Rectal smooth muscle tissue (tissue), 1 donor: ENCODE data around the gene NSUN3.

ENCODE experiments used
- H3K27ac ChIP-seq: one replicate; pipeline ENCODE4 v1.7.0; 2013; ENCODE audit warnings: low read depth, low read length, inconsistent platforms
- H3K27me3 ChIP-seq: one replicate; pipeline ENCODE4 v1.7.0; 2013; ENCODE audit warnings: low read length; ENCODE audit not compliant: control insufficient read depth, insufficient read depth
- H3K36me3 ChIP-seq: one replicate; pipeline ENCODE4 v1.7.0; 2013; ENCODE audit warnings: low read length; ENCODE audit not compliant: control insufficient read depth, insufficient read depth
- H3K4me1 ChIP-seq: one replicate; pipeline ENCODE4 v1.7.0; 2013; ENCODE audit warnings: low read length; ENCODE audit not compliant: control insufficient read depth, insufficient read depth
- H3K4me3 ChIP-seq: one replicate; pipeline ENCODE4 v1.7.0; 2013; ENCODE audit warnings: low read length
- H3K9ac ChIP-seq: one replicate; pipeline ENCODE4 v1.7.0; 2013; ENCODE audit warnings: low read length

NSUN3 gene

GRCh38 chr3:94049267-94049666 is 13.6 kb upstream of the NSUN3 start:
- H3K4me3 ChIP-seq, result no peak overlapping the region
- H3K27ac ChIP-seq, result no peak overlapping the region
- no peaks in the 10 kb centered on the region for H3K36me3 ChIP-seq
- H3K9ac ChIP-seq, result no peak overlapping the region
- H3K27me3 ChIP-seq, result no peaks in the 10 kb centered on the region
- no peaks in the 10 kb centered on the region for H3K4me1 ChIP-seq

GRCh38 chr3:94050546-94050945 is 12.3 kb upstream of the NSUN3 start:
- Histone ChIP-seq H3K4me3 (no peak overlapping the region), H3K27me3 (no peaks in the 10 kb centered on the region), H3K36me3 (no peaks in the 10 kb centered on the region), H3K9ac (no peak overlapping the region), H3K27ac (no peak overlapping the region), H3K4me1 (no peaks in the 10 kb centered on the region)

DNA sequence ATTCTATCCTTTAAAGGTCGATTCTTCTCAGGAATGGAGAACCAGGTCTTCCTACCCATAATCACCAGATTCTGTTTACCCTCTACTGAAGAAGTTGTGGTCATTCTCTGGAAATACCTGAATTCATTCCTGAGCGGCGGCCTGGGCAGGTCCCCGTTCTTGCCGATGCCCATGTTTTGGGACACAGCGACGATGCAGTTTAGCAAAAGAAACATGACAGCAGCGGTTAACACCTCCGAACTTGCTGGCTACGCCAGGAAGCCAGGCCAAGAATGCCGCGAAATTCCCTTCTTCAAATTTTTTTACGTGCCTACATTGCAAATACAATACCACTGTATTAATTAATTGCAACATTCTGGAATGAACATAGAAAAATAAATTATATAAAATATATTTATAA is 1.6 kb upstream of the NSUN3 start:
- H3K4me1 ChIP-seq, result peaks cover 3% of the 10 kb centered on the region
- no peak overlapping the region for H3K9ac ChIP-seq
- no peaks in the 10 kb centered on the region for H3K27me3 ChIP-seq
- H3K27ac ChIP-seq, result no peak overlapping the region
- H3K36me3 ChIP-seq, result no peaks in the 10 kb centered on the region
- no peak overlapping the region for H3K4me3 ChIP-seq

DNA sequence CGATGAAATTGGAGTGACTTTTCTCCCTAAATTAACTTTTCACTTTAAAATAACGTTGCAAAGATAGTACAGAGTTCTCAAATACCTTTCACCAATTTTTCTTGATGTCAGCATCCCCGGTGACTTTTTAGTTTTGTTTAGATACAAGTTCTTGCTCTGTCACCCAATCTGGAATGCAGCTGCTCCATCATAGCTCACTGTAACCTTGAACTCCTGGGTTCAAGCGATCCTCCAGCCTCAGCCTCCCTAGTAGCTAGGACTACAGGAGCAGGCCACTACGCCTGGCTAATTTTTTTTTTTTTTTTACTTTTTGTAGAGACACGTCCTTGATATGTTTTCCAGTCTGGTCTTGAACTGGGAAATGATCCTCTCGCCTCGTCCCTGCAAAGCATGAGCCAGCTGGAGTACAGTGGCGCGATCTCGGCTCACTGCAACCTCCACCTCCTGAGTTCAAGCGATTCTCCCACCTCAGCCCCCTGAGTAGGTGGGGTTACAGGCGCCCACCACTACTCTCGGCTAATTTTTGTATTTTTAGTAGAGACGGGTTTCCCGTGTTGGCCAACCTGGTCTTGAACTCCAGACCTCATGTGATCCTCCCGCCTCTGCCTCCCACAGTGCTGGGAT is 747 bp downstream of the NSUN3 start:
- H3K36me3 ChIP-seq, result no peaks in the 10 kb centered on the region
- peaks cover 3% of the 10 kb centered on the region for H3K4me1 ChIP-seq
- H3K9ac ChIP-seq, result peak overlapping the region; percentile 76
- H3K27me3 ChIP-seq, result no peaks in the 10 kb centered on the region
- peak overlapping the region; percentile 97 for H3K27ac ChIP-seq
- H3K4me3 ChIP-seq, result peak overlapping the region; percentile 93

DNA sequence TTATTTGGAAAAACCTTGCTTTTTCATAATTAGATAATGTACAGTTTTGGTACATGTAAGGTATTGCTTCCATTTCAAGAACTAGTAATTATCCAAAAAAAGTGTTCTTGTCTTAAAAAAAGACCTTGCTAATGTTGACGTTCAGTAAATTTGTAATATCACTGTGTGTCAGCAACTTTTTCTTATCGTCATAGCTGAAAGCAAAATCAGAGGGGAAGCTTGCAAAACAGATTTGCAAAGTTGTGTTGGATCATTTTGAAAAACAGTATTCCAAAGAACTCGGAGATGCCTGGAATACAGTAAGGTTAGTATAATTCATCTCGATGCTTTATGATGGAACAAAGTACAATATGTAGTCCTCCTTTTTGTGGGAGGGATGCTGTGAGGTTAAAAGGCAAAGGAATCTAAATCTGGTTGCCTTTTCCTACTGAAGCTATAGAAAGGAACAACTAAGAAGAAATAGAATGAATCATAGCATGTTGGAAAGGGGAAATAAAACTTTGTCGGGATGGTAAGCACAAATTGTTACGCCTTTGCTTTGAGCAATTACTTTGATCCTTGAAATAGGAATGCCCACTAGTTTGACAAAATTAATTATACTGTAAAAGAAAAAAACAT is 1.5 kb downstream of the NSUN3 start:
- H3K9ac ChIP-seq, result no peak overlapping the region
- peaks cover 3% of the 10 kb centered on the region for H3K4me1 ChIP-seq
- no peaks in the 10 kb centered on the region for H3K27me3 ChIP-seq
- H3K4me3 ChIP-seq, result no peak overlapping the region
- H3K27ac ChIP-seq, result no peak overlapping the region
- no peaks in the 10 kb centered on the region for H3K36me3 ChIP-seq

- H3K4me3 ChIP-seq, result no peak overlapping the region
- peaks cover 3% of the 10 kb centered on the region for H3K4me1 ChIP-seq
- H3K36me3 ChIP-seq, result no peaks in the 10 kb centered on the region
- H3K27me3 ChIP-seq, result no peaks in the 10 kb centered on the region
- no peak overlapping the region for H3K9ac ChIP-seq
- H3K27ac ChIP-seq, result no peak overlapping the region
Measured at GRCh38 chr3:94065122-94065521, 2.3 kb downstream of the NSUN3 start.

DNA sequence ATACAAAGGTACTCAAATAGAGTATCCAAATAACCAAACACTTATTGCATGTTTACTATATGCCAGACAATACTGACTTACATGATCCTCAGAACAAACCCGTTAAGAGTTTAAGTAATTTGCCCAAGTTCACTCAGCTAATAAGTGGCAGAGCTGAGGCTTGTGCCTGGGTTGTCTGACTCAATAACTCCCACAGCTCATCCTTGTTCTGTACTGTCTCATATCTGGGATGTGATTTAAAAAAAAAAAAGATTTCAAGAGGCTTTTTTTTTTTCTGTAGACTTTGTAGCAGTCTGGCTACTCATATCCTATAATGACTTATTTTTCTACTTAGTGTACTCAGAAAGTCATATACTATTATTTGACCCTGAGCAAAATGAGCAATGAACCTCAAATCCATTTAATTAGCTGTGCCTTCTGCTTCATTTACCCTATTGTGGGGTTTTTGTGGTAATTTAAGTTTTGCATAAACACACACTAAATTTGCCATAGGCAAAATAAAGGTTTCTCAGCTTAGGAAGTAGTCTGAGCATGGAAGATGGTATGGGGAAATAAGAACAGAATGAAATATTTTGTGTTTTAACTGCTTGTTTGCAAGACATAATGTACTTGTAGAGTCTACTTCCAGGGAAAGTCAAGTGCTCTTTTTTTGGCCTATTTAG is 3.1 kb downstream of the NSUN3 start:
- H3K4me3 ChIP-seq, result no peak overlapping the region
- H3K27me3 ChIP-seq, result no peaks in the 10 kb centered on the region
- peaks cover 3% of the 10 kb centered on the region for H3K4me1 ChIP-seq
- H3K36me3 ChIP-seq, result no peaks in the 10 kb centered on the region
- H3K27ac ChIP-seq, result no peak overlapping the region
- H3K9ac ChIP-seq, result no peak overlapping the region

GRCh38 chr3:94066506-94067500 is 3.9 kb downstream of the NSUN3 start:
- no peak overlapping the region for H3K27ac ChIP-seq
- H3K4me1 ChIP-seq, result peaks cover 3% of the 10 kb centered on the region
- H3K36me3 ChIP-seq, result peaks cover 3% of the 10 kb centered on the region
- H3K4me3 ChIP-seq, result no peak overlapping the region
- no peaks in the 10 kb centered on the region for H3K27me3 ChIP-seq
- no peak overlapping the region for H3K9ac ChIP-seq

- Histone ChIP-seq H3K27ac (no peak overlapping the region), H3K4me3 (no peak overlapping the region), H3K9ac (no peak overlapping the region), H3K27me3 (no peaks in the 10 kb centered on the region), H3K4me1 (no peaks in the 10 kb centered on the region), H3K36me3 (peaks cover 8% of the 10 kb centered on the region)
Measured at GRCh38 chr3:94069194-94069813, 6.4 kb downstream of the NSUN3 start.

- no peak overlapping the region for H3K9ac ChIP-seq
- no peak overlapping the region for H3K4me3 ChIP-seq
- H3K27ac ChIP-seq, result no peak overlapping the region
- H3K27me3 ChIP-seq, result no peaks in the 10 kb centered on the region
- peaks cover 8% of the 10 kb centered on the region for H3K36me3 ChIP-seq
- no peaks in the 10 kb centered on the region for H3K4me1 ChIP-seq
Measured at GRCh38 chr3:94070341-94070911, 7.6 kb downstream of the NSUN3 start.

DNA sequence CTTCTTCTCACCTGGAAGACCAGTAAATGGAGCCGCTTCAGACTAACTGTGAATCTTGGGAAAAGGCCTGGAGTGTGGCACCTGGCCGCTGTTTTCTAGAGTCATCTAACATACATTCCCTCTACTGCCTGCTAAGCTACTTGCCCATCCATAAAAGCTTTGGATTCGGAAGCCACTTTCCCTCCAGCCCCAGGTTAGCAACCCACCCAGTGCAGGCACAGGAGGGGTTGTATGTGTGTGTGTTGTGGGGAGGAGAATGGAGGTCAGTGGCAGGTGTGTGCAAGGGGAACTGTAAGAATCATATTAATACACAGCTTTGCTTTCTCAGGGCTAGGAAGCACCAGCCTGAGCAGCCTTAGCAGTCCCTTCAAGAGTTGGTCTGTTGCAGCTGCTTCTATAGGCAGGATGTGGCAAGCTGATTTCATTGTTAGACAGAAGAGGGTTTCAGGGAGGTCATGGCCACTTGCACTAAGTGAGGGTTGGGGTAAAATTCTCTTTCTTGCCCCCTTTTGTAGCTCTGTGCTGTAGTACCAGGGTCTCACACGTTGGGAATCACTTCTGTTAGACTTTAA is 8.9 kb downstream of the NSUN3 start:
- Histone ChIP-seq H3K27ac (no peak overlapping the region), H3K9ac (no peak overlapping the region), H3K4me1 (no peaks in the 10 kb centered on the region), H3K36me3 (peaks cover 12% of the 10 kb centered on the region), H3K4me3 (no peak overlapping the region), H3K27me3 (no peaks in the 10 kb centered on the region)
